Fibroblast of skin of right biceps (primary cell): ENCODE measurements around the gene ZC3H12C.

Experiments
- DNase-seq: peaks from one replicate; pipeline ENCODE4 v3.0.0-alpha.2; 2013

The ZC3H12C gene

DNA sequence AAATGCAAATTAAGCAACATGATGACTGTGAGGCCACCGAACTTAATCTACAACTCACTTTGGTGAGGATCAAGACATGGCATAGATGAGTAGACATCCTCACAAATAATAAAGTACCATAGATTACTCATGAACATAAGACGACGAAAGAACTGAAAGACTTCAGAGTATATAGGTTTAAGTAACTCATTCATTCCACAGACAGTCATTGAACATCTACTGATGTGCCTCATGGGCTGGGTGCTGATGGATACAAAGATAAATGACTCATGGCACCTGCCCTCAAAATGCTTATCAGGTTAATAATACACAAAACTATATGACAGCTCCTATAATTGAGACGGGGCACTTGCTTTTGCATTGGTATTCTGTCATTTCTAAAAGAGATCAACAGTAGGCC lies 63.3 kb downstream of the ZC3H12C start:
- no peak for DNase-seq

DNA sequence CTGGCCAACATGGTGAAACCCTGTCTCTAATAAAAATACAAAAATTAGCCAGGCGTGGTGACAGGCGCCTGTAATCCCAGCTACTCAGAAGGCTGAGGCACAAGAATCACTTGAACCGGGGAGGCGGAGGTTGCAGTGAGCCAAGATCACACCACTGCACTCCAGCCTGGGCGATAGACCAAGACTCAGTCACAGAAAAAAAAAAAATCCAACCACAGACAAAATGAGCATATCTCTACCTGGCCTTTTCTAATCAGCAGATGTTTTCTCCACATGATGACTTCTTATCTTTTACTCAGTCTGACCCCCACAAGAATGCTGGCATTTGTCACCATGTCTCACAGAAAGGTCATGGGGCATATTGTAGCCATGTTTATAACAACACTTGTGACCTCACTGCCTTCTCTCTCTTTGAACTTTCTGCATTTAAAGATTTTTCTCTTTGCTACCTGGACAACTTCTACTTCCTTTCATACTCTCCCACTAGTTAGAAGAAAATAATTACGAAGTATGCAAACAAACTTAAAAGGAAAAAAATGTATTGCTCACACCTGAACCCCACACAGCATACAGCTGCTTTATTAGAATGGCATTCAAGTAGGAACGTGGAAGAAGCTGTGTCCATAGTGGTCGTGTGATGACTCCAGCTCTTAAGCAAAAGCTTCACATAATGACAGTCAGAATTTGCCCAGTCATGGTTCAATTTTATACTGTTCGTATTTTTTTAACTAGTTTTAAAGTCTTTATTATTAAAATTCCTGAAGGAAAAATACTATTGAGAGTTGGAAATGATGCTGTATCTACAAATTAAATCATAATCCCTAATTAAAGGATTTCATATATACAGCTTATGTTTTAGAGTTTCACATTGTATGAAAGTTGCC lies 65.4 kb downstream of the ZC3H12C start:
- DNase-seq = no peak

DNA sequence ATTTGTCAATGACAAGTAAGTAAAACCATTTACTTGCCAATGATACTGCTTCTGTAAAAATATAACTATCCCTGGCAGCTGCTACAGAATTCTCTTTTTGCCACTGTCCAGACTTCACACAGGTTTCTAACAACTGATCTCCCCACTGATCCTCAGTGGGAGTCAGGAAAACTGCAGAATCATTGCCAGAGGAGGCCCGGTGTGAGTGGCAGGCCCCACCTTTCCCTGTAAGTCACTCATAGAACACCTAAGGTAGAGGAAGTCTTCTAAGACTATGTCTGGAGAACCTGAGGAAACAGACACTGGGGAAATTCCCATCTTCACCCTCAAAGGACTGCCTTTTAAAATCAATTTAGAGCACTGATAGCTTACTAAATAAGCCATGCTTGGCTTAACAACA lies 66.3 kb downstream of the ZC3H12C start:
- no peak for DNase-seq

DNA sequence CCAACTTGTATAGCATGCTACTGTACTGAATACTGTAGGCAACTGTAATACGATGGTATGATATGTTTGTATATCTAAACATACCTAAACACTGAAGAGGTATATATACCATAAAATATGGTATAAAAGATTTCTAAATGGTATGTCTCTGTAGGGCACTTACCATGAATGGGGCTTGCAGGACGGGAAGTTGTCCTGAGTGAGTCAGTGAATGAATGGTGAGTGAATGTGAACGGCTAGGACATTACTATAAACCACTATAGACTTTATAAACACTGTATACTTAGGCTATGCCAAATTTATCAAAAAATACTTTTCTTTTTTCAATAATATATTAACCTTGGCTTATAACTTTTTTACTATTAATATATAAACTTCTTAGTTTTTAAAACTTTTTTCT lies 66.8 kb downstream of the ZC3H12C start:
- peak; percentile 19 for DNase-seq

DNA sequence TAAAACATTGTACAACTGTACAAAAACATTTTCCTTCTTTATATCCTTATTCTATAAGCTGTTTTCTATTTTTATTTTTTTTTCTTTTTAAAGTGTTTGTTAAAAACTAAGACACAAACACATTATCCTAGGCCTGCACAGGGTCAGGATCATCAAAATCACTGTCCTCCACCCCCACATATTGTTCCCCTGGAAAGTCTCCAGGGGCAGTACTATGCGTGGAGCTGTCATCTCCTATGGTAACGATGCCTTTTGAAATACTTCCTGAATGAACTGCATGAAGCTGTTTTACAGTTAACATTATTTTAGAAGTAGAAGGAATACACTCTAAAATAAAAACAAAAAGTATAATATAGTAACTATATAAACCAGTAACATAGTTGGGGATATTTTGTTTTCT lies 67.2 kb downstream of the ZC3H12C start:
- no peak for DNase-seq

DNA sequence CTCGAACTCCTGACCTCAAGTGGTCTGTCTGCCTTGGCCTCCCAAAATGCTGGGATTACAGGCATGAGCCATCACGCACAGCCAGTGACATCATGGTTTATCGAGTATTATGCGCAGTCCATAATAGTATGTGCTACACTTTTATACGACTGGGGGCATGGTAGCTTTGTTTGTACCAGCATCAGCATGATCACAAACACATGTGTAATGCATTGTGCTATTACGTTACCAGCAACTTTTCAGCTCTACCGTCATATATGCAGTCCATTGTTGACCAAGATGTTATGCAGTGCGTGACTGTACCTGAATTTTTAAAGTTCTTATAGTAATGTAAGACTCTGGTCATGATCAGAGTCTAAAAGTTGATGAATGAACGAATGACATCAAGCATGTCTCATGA lies 67.9 kb downstream of the ZC3H12C start:
- DNase-seq = no peak

DNA sequence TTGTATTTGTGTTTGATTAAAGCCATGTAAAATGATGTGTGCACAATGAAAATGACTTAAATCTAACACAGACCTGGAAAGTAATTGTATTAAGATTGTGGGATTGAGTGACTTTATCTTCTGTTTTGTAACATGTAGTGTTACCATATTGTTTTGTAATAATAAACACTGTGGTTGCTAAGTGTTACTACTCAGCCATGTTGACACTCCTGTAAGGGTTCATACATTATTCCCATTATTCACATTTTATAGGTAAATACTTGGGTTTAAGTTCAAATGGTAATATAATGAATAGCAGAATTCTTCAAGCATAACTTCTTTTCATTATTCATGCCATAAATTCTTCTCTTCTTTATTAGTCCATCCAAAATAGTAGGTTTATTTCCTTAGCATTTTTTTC lies 69.0 kb downstream of the ZC3H12C start:
- no peak for DNase-seq

DNA sequence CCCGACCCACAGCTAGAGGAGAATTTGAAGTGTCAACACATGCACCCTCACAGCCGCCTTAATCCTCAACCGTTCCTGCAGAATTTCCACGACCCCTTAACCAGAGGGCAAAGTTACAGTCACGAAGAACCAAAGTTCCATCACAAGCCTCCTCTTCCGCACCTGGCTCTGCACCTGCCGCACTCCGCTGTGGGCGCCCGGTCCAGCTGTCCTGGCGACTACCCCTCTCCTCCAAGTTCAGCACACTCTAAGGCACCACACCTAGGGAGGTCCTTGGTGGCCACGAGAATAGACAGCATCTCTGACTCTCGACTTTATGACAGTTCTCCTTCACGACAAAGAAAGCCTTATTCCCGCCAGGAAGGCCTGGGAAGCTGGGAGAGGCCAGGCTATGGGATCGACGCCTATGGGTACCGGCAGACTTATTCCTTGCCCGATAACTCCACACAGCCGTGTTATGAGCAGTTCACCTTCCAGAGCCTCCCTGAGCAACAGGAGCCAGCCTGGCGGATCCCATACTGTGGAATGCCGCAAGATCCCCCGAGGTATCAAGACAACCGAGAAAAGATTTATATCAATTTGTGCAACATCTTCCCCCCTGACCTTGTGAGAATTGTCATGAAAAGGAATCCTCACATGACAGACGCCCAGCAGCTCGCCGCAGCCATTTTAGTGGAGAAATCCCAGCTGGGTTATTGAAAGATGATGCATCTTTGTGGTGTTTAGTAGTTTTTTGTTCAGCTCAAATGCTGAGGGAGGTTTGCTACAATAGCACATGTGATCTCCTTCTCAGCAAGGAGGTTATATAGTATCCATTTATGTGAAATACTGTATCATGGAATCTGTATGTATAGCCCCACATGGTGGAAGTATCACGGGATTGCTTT lies 72.1 kb downstream of the ZC3H12C start:
- no peak for DNase-seq

DNA sequence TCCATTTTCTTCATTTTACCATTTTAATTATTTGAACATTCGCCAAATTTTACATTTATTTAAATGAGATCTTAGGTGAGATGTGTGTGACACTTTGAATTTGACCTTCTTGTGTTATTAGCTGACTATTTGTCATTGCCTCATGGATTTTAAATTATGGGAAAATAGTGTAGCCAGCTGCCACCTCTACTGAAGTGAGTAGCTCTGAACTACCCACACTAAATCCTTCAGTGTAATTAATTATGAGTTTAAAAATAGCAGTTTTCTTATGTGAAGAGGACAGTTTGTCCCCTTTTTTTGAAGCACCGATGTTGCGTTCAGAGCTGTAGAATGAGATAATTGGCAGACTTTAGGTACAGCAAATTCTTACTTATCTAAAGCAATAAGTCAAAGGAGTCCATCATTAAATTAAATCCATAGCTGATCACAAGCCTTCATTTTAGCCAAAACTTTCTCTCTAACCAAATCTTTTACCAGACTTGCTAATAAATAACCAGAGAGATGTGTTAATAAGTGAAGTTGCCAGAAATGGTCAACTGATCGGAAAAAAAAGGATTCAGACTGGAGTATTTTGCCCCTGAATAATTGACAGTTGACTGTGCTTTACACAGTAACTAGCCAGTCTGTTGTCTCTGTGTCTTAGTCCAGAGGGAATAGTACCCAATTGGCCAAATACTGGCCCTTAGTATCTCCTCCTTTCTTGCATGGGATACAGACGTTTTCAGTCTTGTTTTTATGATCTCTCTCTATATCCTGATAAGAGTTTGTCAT lies 75.0 kb downstream of the ZC3H12C start:
- DNase-seq = no peak

DNA sequence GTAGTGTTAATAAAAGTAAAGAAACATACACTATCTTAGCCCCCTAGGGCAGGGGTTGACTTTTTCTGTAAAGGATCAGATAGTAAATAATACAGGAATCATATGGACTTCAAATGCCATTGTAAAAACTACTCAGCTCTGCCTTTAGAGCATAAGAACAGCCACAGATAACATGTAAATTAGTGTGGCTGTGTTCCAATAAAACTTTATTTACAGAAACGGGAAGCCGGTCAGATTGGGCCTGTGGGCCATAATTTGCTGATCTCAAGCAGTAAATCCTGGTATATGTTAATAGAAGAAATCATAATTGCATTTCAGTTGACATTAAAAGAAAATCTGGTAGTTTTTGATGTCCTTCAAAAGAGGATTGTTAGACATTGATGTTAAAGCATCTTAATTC lies 76.5 kb downstream of the ZC3H12C start:
- no peak for DNase-seq

DNA sequence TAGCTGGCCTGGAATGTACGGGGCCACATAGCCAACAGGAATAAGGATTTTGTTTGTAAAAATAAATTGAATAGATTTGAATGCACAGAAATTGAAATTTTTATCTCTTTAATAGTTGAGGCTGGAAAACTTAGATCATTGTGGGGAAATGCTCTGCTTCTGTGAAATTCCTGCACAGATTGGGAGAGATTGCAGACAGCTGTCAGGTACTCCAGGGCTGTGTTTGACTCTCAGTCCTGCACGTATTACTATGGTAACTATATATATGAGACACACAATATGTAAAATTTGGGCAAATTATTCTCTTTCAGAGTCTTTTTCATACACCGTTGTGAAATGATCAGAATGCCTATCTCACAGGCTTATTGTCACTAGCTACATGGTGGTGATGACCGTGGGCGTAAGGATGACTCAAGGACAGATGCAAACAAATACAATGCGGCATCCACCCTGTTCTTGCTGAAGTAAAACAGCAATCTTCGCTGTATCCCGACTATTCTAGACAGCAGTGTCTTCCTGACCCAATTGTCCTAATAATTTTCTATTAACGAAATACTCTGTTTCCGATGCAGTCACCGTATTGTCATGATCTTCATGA lies 79.4 kb downstream of the ZC3H12C start:
- DNase-seq = no peak

DNA sequence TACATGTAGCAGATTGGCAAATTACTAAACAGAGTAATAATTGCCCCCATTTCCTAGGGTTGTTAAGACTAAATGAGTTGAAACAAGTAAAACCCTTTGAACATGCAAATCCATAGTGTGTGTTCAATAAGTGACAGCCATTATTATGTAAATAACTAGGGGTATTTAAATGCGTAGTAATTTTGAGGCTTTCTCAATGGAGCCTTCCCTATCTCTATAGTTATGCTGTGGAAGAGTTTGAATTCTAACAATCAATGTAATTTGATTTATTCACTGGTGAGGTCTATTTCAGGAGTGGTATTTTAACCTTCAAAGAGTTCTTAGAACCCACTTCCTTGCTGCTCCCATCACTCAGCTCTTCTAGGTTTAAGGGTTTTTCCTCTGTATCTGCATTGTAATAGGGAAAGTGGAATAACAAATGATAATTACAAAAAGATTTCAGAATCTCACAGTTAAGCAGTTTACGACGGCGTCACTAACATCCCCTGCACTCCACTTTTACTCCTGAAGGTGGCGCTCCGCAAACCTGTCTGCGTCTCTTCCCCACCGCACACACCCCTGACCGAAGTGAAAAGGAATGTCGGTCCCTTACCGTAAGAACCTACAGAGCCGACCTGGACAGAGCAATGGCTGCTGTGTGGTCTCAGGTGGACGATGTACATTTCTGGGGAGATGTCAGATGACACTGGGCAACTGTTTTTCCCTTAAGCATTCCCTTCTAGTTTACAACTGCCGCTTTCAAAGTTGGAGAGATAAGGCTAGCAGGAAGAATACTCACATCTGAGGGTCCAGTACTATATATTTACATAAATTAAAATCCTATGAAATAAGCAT lies 80.8 kb downstream of the ZC3H12C start:
- DNase-seq = peak; percentile 70

DNA sequence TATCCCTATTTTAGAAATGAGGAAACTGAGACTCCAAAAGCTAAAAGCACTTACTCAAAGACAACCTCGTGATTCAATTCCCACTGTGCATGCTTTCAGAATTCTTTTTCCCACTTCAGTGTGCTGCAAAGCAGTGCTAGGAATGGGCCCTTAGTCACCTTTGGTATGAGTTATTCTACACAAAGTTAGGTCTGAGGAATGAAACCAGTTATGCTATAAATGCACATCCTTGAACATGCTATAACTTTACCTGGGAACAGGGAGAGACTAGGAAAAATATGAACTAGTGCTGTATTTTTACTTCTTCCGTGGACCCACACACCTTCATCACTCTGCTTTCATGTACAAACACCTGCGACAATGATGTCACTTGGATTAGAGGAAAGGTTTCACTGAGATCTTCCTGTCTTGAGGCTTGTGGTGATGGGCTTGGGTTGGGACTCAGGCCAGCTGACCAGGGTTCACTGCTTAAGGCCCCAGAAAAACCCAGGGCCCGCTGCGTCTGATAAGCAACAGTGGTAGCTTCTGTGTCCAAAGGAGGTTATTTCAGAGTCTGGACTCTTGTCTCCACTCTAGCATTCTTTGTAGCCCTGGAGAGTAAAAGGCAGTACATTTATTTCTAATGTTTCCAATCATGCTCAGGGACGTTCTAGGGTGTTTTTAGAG lies 81.6 kb downstream of the ZC3H12C start:
- DNase-seq = peak; percentile 57

DNA sequence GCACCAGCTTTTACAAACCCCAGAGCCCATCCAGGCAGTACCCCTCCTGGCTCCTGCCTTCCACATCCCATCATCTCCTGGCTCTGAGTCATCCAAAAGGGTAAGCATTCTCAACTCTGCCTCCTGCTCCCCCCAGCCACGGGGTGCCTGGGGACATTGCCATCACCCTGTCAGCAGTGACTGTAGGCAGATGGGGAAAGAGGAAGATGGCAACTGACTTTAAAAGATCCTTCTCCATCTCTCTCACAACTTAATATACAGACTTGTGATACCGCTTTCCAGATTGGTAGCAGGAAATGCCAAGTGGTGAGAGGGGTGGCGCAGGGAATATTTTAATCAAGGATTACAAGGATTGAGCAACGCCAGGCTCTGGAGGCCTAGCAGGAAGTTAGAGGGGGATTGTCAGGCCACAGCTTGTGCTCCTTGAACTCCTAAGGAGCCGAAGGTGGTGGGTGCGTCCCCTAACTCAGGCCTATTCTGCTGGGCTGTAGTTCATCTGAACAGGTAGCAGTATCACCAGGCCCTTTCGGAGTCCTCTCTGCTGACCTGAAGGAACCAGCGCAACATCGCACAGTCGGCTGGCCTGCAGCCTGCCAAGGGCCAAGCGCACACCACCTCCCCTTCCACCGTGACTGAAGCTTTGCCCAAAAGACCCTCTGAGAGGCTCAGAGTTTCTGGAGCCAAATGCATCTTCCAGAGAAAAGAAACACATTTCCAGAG lies 83.3 kb downstream of the ZC3H12C start:
- peak; percentile 55 for DNase-seq

DNA sequence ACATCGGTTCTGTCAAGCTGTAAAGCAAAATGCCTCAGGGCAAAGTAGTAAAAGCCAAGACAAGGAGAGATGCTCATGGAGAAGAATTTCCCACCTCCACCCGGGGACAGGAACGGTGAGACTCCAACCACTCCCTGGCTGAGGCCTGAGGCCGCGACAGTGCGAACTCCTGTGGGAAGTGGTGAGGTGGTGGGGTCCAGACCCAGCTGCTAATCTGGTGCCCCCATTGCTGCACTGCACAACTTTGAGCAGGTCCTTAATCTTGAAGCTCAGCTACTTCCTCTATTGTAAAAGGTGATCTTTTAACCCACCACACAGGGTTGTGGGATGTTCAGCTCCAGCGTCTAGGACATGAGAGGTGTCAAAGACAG lies 83.9 kb downstream of the ZC3H12C start:
- no peak for DNase-seq

DNA sequence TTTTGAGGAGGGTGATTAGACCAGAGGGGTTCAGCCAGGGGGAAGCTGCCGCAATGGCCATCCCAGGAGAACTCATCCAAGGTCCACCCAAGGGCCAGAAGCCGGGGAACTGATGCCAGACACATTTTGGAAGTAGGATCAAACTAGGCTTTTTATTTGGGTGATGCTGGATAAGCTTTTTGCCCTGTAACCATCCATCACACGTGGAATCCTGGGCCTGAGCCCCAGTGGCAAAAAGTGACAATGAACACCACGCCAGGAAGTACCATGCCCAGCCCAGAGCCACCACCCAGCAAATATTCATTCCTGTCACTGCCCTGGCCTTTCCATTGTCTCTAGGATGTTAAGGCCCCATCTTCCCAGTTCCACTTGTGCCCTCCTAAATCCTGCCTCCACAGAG lies 85.9 kb downstream of the ZC3H12C start:
- no peak for DNase-seq

DNA sequence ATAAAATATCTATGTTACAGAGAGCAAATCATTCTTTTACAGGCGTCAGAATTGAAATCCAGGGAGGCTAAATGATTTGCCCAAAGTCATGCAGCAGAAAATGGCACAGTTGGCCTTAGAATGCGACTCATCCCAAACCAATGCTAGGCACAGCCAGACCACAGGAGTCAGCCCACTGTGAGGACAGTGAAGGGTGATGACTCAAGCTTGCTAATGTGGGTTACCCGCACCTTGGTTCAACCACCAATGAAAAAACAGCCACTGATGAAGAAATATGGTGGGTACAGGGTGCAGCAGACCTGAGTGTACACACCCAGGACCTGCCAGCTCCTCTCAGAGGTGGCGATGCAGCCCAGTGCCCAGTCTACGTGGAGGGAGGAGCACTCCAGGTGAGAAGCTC lies 89.7 kb downstream of the ZC3H12C start:
- DNase-seq = peak; percentile 74

DNA sequence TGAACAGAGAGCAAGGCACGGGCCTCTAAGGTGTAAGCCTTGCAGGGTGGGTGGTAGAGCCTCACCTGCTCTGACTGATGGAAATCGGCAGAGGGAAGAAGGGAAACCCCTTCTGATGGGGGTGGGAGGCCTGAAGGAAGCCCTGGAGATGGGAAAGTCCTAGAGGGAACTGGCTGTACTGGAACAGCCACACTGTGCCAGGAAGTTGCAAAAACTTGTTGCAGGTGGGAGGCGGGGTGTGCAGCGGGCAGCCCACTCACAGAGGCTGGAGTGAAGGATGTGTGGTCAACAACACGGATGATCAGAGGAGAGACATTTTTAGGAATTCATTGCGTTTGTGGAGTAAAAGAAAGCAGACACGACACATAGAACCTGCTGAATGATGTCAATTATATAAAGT lies 91.3 kb downstream of the ZC3H12C start:
- DNase-seq = no peak

DNA sequence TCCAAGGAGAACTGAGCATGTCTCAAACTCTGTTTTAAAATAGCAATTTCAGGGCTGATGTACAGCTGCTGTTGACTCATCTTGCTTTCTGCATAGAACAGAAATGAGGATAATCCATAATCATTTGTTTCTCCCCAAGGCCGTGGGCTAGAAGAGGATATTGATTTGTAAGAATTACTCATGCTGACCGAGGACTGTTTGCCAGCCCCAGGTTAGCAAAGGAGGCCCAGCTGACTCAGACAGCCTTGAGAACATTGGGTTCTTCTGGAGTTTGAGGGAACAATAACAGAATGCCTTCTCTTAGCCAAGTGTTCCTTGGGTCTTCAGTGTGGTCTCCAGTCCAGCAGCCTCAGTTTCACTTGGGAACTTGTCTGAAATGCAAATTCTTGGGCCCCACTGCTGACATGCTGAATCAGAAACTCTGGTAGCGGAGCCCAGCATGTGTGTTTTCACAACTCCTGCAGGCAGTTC lies 92.0 kb downstream of the ZC3H12C start:
- DNase-seq = peak; percentile 50

DNA sequence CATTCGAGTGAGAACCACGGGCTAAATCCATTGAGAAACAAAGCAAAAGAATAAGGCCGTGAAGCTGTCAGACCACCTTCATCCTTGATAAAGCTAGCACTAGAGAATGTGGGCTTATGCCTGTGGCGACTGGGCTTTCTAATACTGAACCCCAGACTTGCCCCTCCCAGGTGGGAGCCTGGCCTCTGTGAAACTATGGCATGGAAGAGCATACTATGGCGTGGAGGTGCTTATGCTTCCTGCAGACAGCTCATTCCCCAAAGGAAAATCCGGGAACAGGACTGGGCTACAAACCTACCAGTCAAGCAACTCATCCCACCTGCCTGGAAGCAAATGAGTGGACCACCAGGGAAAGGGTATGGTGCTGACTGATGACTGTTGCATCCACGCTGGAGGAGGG lies 92.4 kb downstream of the ZC3H12C start:
- no peak for DNase-seq

DNA sequence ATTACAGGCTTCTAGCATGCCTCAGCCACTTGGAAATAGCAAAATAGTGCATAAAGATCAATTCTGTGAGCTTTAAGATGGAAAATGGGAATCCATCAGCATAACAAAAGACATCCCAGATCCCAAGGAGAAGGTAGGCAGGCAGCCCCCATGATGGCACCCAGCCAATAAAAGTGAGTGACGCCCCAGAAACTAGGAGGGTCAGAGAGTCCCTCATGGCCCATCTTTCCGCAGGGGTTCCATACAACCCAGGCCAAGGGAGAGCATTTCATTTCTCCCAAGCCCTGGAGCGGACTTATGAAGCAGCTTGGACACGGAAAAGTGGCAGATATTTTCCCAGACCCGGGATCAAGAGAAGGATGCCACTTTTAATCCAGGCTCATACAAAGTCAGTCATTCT lies 93.3 kb downstream of the ZC3H12C start:
- no peak for DNase-seq
